ENCODE measurements around the gene LPCAT3.

Gene LPCAT3

DNA sequence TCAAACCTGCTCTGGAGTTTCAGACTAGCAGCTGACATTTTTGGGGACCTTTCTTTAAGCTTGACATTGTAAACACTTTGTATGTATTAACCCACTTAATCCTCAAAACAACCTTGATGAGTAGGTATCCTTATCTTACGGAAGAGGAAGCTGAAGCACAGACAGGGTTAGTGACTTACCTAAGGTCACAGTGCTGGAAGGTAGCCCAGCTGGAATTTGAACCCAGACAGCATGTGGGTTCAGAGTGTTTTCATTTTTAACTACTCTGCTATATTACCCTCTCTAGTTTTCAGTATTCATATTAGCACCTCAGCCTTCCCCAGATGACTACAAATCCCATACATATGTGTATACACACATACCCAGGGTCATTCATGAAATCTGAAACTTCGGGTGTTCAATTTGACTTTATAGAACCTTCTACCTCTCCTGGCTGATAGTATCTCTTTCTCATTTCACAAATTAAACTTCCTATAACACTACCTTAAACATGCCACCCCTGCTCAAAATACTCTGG lies 13.9 kb downstream of the LPCAT3 start:
- H3K4me1 ChIP-seq (ENCODE audit: control insufficient read depth, low read length): peaks cover 7% of the 10 kb centered on the region
- H3K27me3 ChIP-seq (ENCODE audit: control insufficient read depth, low read length): no peaks in the 10 kb centered on the region
- no peak overlapping the region for H3K4me2 ChIP-seq (ENCODE audit: low read length)
- H3K4me3 ChIP-seq (ENCODE audit: low read length): no peak overlapping the region
- H4K20me1 ChIP-seq (ENCODE audit: control insufficient read depth, insufficient read depth, low read depth, low read length): no peaks in the 10 kb centered on the region
- no peak overlapping the region for H3K27ac ChIP-seq (ENCODE audit: low read depth, low read length)
- no peak for TF ChIP-seq EZH2phosphoT487 (IDR thresholded peaks at IDR 0.05; ENCODE audit: borderline replicate concordance, low read length)
- TF ChIP-seq, protein P1, sequence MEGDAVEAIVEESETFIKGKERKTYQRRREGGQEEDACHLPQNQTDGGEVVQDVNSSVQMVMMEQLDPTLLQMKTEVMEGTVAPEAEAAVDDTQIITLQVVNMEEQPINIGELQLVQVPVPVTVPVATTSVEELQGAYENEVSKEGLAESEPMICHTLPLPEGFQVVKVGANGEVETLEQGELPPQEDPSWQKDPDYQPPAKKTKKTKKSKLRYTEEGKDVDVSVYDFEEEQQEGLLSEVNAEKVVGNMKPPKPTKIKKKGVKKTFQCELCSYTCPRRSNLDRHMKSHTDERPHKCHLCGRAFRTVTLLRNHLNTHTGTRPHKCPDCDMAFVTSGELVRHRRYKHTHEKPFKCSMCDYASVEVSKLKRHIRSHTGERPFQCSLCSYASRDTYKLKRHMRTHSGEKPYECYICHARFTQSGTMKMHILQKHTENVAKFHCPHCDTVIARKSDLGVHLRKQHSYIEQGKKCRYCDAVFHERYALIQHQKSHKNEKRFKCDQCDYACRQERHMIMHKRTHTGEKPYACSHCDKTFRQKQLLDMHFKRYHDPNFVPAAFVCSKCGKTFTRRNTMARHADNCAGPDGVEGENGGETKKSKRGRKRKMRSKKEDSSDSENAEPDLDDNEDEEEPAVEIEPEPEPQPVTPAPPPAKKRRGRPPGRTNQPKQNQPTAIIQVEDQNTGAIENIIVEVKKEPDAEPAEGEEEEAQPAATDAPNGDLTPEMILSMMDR (IDR thresholded peaks at IDR 0.05; ENCODE audit: low read depth, low read length, poor library complexity, severe bottlenecking): no peak
- no peaks in the 10 kb centered on the region for H3K9me3 ChIP-seq (ENCODE audit: control insufficient read depth, insufficient read depth, low read length)
- H3F3A ChIP-seq (ENCODE audit: control insufficient read depth, insufficient read depth): no peaks in the 10 kb centered on the region
- no peaks in the 10 kb centered on the region for H3K9me2 ChIP-seq (replicated peaks; ENCODE audit: control insufficient read depth, low read length)
- H3K79me2 ChIP-seq (ENCODE audit: control insufficient read depth, low read length): no peaks in the 10 kb centered on the region; the same call in none of the 2 replicates
- H3K36me3 ChIP-seq (ENCODE audit: control insufficient read depth, low read length): peaks cover 26% of the 10 kb centered on the region

DNA sequence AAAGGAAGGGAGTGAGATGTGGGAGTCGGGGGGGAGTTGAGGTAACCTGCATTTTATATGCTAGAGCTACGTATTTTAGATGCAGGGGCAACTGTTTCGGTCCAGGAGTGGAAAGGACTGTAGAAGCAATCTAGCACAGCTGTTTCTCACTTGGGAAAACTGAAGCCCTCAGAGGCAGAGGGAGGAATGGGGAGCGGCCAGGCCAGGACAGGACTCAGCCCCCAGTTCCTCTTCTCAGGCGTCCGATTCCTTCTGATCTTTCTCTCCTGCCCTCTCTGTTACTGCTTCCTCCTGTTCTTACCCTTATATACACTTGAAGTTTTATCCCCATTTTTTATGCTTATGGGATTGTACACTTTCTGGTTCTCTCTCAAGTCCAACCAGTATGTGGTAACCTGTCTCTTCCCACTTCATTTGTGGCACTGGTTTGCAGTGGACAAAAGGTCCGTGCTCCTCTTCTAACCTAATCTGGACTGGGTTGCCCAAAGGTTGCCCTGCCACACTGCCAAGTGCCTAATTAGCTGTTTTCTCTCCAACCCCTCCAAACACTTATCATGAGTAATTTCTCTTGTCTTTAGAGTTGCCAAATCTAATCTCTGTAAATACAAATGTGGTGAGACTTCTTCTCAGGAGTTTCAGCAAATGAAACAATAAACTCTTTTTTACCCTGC lies 16.2 kb downstream of the LPCAT3 start:
- Histone ChIP-seq H3K4me3 (ENCODE audit: low read length) (no peak overlapping the region), H3K79me2 (ENCODE audit: control insufficient read depth, low read length) (no peaks in the 10 kb centered on the region; the same call in 1 of the 2 replicates), H3K27ac (ENCODE audit: low read depth, low read length) (no peak overlapping the region), H3F3A (ENCODE audit: control insufficient read depth, insufficient read depth) (no peaks in the 10 kb centered on the region), H4K20me1 (ENCODE audit: control insufficient read depth, insufficient read depth, low read depth, low read length) (no peaks in the 10 kb centered on the region), H3K9me3 (ENCODE audit: control insufficient read depth, insufficient read depth, low read length) (no peaks in the 10 kb centered on the region), H3K4me2 (ENCODE audit: low read length) (no peak overlapping the region), H3K9me2 (replicated peaks; ENCODE audit: control insufficient read depth, low read length) (no peaks in the 10 kb centered on the region), H3K4me1 (ENCODE audit: control insufficient read depth, low read length) (no peaks in the 10 kb centered on the region), H3K27me3 (ENCODE audit: control insufficient read depth, low read length) (no peaks in the 10 kb centered on the region), H3K36me3 (ENCODE audit: control insufficient read depth, low read length) (peaks cover 25% of the 10 kb centered on the region)
- TF ChIP-seq, protein P1 (IDR thresholded peaks at IDR 0.05; ENCODE audit: low read depth, low read length, poor library complexity, severe bottlenecking): no peak
- no peak for TF ChIP-seq EZH2phosphoT487 (IDR thresholded peaks at IDR 0.05; ENCODE audit: borderline replicate concordance, low read length)

DNA sequence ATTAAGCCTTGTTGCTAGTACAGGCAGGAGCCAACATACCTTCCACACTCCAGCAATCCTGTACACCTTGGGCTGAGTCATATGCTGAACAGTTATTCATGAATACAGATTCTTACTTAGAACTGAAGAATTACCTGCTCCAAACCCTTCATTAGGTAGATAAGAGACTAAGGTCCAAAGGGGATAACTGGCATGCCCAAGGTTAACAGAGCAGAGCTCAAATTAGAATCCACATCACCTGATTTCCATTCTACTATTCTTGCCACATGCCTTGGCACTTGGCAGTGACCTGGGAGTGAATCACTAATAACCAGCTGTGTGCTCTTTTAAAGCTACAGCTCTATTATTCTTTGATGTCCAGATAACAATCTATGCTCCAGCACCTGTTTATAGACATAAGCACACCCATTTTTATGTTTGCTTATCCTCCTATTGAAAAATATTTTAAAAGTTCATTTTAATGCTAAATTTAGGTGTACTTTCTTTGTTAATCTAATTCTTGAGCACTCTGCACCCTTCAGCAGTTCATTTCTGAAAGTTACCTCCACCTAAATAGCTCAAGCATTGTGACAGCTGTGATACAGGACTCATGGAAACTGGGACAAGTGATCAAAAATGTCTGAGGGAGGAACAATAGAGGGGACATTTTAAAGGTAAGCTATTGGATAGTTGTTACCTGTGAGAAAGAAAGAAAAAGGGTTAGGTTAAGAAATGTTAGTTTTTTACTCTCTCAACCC lies 19.4 kb downstream of the LPCAT3 start:
- H3K9me3 ChIP-seq (ENCODE audit: control insufficient read depth, insufficient read depth, low read length): no peaks in the 10 kb centered on the region
- no peak overlapping the region for H3K27ac ChIP-seq (ENCODE audit: low read depth, low read length)
- H3K4me2 ChIP-seq (ENCODE audit: low read length): no peak overlapping the region
- H3K4me1 ChIP-seq (ENCODE audit: control insufficient read depth, low read length): no peaks in the 10 kb centered on the region
- no peaks in the 10 kb centered on the region for H4K20me1 ChIP-seq (ENCODE audit: control insufficient read depth, insufficient read depth, low read depth, low read length)
- H3K4me3 ChIP-seq (ENCODE audit: low read length): no peak overlapping the region
- H3K9me2 ChIP-seq (replicated peaks; ENCODE audit: control insufficient read depth, low read length): no peaks in the 10 kb centered on the region
- H3K79me2 ChIP-seq (ENCODE audit: control insufficient read depth, low read length): no peaks in the 10 kb centered on the region
- no peaks in the 10 kb centered on the region for H3F3A ChIP-seq (ENCODE audit: control insufficient read depth, insufficient read depth)
- no peaks in the 10 kb centered on the region for H3K27me3 ChIP-seq (ENCODE audit: control insufficient read depth, low read length)
- TF ChIP-seq EZH2phosphoT487 (IDR thresholded peaks at IDR 0.05; ENCODE audit: borderline replicate concordance, low read length): no peak
- TF ChIP-seq, protein P1 (IDR thresholded peaks at IDR 0.05; ENCODE audit: low read depth, low read length, poor library complexity, severe bottlenecking): no peak
- peaks cover 29% of the 10 kb centered on the region for H3K36me3 ChIP-seq (ENCODE audit: control insufficient read depth, low read length)

Measured in DOHH2 (cell line).